Measurements from ENCODE around the gene CHPF.

Gene CHPF

DNA sequence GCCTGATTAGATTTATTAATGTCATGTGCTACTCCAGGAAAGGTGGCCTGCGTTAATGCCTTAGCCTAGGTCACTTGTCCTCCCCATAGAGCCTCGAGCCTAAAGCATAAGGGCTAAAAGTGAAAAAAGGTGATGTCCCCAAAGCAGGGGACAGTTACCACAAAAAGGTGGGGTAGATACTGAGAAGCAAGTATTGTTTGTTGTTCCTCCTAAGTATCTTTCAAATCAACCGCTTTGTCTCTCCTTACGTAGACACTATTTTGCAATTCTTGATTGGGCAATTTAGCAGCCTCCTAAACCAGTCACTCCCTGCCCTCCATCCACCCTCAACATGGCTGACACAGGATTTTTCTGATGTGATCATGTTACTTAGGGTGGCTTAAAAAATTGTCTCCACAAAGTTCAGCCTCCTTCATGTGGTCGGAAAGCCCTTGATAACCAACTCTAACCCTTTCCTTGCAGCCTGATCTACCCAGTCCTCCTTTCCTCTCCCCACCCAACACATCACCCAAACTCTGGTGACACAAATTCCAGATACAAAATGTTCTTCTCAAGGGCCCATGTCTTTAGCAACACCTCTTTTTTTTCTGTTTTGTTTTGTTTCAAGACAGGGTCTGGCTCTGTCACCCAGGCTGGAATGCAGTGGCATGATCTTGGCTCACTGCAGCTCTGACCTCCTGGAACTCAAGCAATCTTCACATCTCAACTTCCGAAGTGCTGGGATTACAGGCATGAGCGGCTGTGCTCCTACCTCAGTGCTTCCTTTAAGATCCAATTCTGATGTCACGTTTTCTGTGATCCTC lies 35.4 kb upstream of the CHPF start:
- DNase-seq (ENCODE audit: extremely low spot score): no peak
- ChIA-PET POLR2A (interaction anchor here (1.0 kb wide), 1 partner anchor 19 kb away, joined by 4 read pairs; the partner anchor contains the start of gene STK11IP), CTCF (interaction anchor here (0.7 kb wide), 1 partner anchor 19 kb away, joined by 4 read pairs; no protein-coding TSS in a partner anchor)
- TF ChIP-seq HDGF (IDR thresholded peaks at IDR 0.05; ENCODE audit: borderline replicate concordance) (no peak), TARDBP (IDR thresholded peaks at IDR 0.05) (no peak), ARNT (IDR thresholded peaks at IDR 0.05) (no peak), NFRKB (IDR thresholded peaks at IDR 0.05) (no peak), FOXM1 (IDR thresholded peaks at IDR 0.05; ENCODE audit: borderline replicate concordance) (no peak), ELF4 (IDR thresholded peaks at IDR 0.05) (no peak), SP1 (IDR thresholded peaks at IDR 0.05) (no peak), LEF1 (IDR thresholded peaks at IDR 0.05; ENCODE audit: borderline replicate concordance) (no peak), SUZ12 (IDR thresholded peaks at IDR 0.05) (no peak), FOXK2 (IDR thresholded peaks at IDR 0.05) (no peak), CTBP1 (IDR thresholded peaks at IDR 0.05; ENCODE audit: borderline replicate concordance) (no peak), FOXA1 (IDR thresholded peaks at IDR 0.05) (no peak)

DNA sequence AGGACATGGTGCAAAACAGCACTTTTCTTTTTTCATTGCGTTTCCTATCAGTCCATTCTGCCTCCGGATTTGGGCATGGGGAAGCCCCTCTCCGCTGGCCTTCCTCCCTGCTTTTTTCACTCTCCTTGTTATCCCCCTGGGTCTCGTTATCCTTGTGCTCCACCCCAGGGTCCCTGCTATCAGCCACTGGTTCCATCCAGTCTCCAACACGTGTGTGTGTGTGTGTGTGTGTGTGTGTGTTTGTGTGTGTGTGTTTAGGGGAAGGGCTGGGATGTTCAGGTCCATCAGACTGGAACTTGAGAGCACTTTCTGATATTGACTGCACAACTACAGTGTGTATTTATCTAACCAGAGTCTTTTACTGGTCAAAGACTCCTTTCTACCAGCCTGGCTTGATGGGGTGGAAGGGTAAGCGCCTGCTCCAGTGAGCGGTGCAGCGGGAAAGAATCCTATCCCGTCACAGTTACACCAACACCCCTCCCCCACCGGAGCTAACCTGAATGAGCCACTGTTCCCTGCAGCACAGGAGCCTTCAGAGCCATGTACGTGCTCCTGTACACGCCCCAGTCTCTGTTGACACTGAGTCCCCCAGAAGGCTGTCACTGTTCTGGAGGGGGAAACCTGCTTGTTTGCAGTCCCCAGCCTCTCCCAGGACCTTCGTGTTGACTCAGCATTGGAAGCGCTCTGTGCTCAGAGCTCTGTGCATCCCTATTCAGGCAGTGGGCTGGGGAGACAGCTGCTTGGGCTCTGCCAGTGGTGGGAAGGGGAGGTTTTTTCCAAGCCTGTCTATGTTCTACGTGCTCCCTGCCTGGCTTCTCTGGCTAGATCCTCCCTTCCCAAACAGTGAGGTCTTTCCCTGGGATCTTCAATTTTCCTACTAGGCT lies 33.1 kb upstream of the CHPF start:
- DNase-seq (ENCODE audit: extremely low spot score): peak; percentile 40
- ChIA-PET CTCF (no interaction called here), POLR2A (interaction anchor here (1.0 to 2.0 kb wide), 5 partner anchors 9 to 25 kb away, joined by 3 to 9 read pairs (median 3); partner anchors contain the start of gene STK11IP)
- no peak for TF ChIP-seq ARNT (IDR thresholded peaks at IDR 0.05)
- TF ChIP-seq ELF4 (IDR thresholded peaks at IDR 0.05): no peak
- no peak for TF ChIP-seq L3MBTL2 (conservative IDR thresholded peaks at IDR 0.05)
- TF ChIP-seq SUZ12 (IDR thresholded peaks at IDR 0.05): no peak
- TF ChIP-seq ZNF384 (IDR thresholded peaks at IDR 0.05): no peak
- no peak for TF ChIP-seq TARDBP (IDR thresholded peaks at IDR 0.05)
- TF ChIP-seq FOXA1 (IDR thresholded peaks at IDR 0.05): no peak
- TF ChIP-seq NFRKB (IDR thresholded peaks at IDR 0.05): no peak
- TF ChIP-seq BHLHE40 (IDR thresholded peaks at IDR 0.05; ENCODE audit: borderline replicate concordance): no peak
- TF ChIP-seq, protein P1, sequence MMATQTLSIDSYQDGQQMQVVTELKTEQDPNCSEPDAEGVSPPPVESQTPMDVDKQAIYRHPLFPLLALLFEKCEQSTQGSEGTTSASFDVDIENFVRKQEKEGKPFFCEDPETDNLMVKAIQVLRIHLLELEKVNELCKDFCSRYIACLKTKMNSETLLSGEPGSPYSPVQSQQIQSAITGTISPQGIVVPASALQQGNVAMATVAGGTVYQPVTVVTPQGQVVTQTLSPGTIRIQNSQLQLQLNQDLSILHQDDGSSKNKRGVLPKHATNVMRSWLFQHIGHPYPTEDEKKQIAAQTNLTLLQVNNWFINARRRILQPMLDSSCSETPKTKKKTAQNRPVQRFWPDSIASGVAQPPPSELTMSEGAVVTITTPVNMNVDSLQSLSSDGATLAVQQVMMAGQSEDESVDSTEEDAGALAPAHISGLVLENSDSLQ (IDR thresholded peaks at IDR 0.05): no peak
- TF ChIP-seq FOXK2 (IDR thresholded peaks at IDR 0.05): no peak
- TF ChIP-seq FOXM1 (IDR thresholded peaks at IDR 0.05; ENCODE audit: borderline replicate concordance): no peak
- no peak for TF ChIP-seq LEF1 (IDR thresholded peaks at IDR 0.05; ENCODE audit: borderline replicate concordance)

DNA sequence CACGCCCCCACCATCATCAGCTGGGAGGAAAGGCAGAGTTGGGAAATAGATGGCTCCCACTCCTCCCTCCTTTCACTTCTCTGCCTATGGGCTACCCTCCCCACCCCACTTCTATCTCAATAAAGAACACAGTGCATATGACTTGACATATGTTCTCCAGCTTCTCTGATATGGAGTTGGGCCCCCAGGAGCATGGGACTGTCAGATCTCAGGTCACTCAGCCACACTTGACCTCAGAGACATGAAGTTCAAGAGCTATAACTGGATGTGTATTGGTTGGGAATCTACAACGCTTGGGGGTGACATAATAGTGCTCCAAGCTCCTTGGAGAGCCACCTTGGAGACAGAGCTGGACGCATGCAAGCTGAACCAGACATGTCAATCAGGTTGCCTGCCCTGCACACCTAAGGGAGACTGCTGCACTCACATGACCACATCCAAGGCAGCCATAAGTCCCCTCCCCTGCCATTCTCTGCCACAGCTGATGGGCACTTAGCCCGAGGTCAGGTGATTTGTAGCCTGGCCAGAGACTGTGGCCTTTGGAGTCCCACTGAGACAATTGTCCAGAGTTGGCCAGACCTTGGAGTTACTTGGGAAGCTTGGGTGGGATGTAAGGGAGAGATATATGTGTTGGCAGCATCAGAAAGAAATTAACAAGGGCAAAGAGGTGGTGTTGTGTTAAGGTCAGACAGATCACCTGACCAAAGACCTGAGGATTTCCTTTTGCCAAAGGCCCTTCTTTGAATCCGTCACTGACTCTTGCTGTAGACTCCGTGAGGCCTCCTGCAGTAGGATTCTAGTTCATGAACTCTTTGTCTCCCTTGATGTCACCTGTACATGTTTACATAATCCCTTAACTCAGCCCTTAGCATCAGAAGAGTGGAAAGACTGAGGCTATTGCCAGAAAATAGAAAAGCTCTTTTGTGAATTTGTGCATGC lies 32.2 kb upstream of the CHPF start:
- ChIA-PET POLR2A (interaction anchor here (1.0 to 2.0 kb wide), 4 partner anchors 16 to 26 kb away, joined by 3 to 9 read pairs (median 4); partner anchors contain the start of gene STK11IP), CTCF (no interaction called here)
- DNase-seq (ENCODE audit: extremely low spot score): no peak
- TF ChIP-seq HDGF (IDR thresholded peaks at IDR 0.05; ENCODE audit: borderline replicate concordance) (no peak), FOXK2 (IDR thresholded peaks at IDR 0.05) (no peak), FOXA1 (IDR thresholded peaks at IDR 0.05) (no peak), LEF1 (IDR thresholded peaks at IDR 0.05; ENCODE audit: borderline replicate concordance) (no peak), SP1 (IDR thresholded peaks at IDR 0.05) (no peak)

DNA sequence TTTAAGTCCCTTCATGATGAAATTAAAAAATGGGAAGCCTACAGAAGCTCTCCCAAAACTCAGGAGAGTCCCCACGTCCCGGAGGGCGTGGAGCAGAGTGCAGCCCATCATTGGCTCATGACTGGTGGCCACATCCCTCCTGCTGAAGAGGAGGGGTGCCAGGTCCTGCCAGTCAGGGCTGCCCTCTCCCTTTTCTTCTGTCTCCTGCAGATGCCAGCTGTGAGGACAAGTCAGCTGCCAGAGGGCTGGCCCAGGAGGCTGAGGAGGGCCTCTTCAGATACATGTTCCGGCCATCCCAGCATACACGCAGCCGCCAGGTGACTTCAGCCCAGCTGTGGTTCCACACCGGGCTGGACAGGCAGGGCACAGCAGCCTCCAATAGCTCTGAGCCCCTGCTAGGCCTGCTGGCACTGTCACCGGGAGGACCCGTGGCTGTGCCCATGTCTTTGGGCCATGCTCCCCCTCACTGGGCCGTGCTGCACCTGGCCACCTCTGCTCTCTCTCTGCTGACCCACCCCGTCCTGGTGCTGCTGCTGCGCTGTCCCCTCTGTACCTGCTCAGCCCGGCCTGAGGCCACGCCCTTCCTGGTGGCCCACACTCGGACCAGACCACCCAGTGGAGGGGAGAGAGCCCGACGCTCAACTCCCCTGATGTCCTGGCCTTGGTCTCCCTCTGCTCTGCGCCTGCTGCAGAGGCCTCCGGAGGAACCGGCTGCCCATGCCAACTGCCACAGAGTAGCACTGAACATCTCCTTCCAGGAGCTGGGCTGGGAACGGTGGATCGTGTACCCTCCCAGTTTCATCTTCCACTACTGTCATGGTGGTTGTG lies 31.1 kb upstream of the CHPF start:
- ChIA-PET CTCF (no interaction called here), POLR2A (interaction anchor here (1.4 kb wide), 1 partner anchor 15 kb away, joined by 3 read pairs; no protein-coding TSS in a partner anchor)
- DNase-seq (ENCODE audit: extremely low spot score): no peak
- no peak for TF ChIP-seq SP1 (IDR thresholded peaks at IDR 0.05)

DNA sequence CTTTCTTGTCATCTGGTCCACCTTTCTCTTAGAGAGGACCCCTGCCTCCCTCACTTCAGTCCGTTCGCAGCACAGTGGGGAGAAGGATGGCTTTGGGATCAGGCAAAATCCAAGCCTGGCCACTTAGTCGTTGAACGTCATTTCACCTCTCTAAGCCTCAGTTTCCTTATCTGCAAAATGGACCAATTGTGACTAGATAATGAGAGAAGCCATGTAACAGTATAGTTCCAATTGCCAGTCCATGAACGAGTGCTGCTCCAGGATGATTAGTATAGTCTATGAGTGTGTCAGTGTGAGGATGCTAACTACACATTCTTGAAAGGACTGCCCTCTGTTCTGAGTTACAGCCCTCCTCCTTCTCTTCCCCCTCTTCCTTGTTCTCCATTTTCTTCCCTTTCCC lies 29.6 kb upstream of the CHPF start:
- POLR2A ChIA-PET: no interaction called here
- no peak for TF ChIP-seq ZNF384 (IDR thresholded peaks at IDR 0.05)
- no peak for TF ChIP-seq FOXA1 (IDR thresholded peaks at IDR 0.05)
- no peak for TF ChIP-seq ELF4 (IDR thresholded peaks at IDR 0.05)
- TF ChIP-seq BHLHE40 (IDR thresholded peaks at IDR 0.05; ENCODE audit: borderline replicate concordance): no peak
- DNase-seq (ENCODE audit: extremely low spot score): no peak
- CTCF ChIA-PET: no interaction called here
